Left lobe of liver (tissue), 2 donors: ENCODE measurements around the gene PAPPA. TPM values are rescaled to one million over a fixed set of nuclear protein-coding genes. Genes with fewer than 3 reads are reported as not detected.

Experiments used
- ATAC-seq: fragments of 200-7000 bp; cut with Tn5 transposase; one replicate; pipeline ENCODE4 v1.9.1; 2020; ENCODE audit warnings: mild to moderate bottlenecking, moderate library complexity
- DNase-seq: peaks from one replicate; pipeline ENCODE4 v3.0.0-alpha.2; 2020; ENCODE audit warnings: low spot score
- total RNA-seq: library from RNA; stranded (reverse); gene quantifications from one replicate; pipeline ENCODE4 v1.2.1, GENCODE V29; 2021
- donor health status: DM: no; HTN: no; CAD: no; lungs with moderate emphysema.
- donor health status: DM: no; HTN: yes; CAD: no.

PAPPA gene
- total RNA-seq, 1 donor from 2014 or later, result 0.13 TPM

GRCh38 chr9:116377179-116377798 is 223.7 kb downstream of the PAPPA start:
- ATAC-seq, result no peak
- DNase-seq, result no peak

DNA sequence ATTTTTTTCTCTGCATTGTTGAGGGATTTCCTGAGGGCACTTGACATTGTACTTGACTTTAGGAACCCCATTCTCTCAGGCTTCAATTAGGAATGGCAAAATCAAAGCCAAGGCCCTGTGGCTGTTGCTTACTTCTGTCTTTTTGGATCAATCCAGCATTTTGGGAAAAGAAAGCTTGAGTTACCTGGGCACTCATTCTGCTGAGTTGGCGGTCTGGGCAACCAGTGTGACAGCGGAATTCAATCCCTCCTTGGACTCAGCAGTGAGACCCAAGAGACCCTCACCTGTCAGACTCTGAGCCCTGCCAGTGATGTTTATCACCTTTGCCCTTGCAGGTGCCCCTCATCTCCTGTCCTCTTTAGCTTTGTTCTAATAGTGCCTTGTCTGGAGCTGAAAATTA is 225.3 kb downstream of the PAPPA start:
- ATAC-seq (no peak), DNase-seq (no peak)

DNA sequence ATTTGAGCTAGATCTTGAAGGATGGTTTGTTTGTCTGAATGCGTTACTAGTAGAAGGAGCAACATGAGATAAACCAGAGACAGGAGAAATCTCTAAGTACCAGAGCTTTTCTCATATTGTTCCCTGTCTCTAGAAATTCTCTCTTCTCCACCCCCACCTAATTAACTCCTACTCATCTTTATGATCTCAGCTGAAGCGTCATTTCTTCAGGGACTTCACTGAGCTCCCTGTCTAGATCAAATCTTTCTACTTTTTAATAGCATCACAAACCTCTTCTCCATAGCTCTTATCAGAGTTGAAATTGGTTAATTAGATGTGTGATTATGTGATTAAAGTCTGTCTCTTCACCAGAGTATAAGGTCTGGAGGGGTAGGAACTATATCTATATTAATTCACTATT is 226.2 kb downstream of the PAPPA start:
- no peak for DNase-seq
- ATAC-seq, result no peak

DNA sequence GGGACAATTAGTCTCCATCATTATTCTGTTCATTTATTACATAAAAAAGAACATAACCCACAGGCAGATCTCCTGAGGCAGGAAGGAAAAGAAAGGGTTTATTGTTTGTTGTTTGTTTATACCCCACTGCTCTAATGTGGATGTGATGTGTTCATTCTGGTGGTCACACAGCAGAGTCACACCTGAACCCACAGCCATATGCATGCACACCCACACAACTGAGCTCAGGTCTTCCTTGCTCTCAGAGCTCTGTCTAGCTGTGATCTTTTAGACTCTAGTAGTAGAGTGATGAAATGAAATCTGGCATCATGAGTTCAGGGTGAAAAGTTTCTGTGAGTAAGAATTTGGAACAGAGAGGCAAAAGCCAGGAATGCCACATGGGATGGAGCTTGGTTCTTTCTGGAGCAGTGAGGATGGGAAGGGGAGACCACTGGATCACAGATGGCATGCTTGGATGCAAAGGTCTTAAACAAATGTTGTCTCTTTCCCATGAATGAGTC is 227.0 kb downstream of the PAPPA start:
- ATAC-seq, result no peak

GRCh38 chr9:116381350-116381749 is 227.8 kb downstream of the PAPPA start:
- no peak for DNase-seq
- ATAC-seq, result no peak

More for the DNA sequence above, 227.0 kb downstream of the PAPPA start:
- DNase-seq, result no peak

DNA sequence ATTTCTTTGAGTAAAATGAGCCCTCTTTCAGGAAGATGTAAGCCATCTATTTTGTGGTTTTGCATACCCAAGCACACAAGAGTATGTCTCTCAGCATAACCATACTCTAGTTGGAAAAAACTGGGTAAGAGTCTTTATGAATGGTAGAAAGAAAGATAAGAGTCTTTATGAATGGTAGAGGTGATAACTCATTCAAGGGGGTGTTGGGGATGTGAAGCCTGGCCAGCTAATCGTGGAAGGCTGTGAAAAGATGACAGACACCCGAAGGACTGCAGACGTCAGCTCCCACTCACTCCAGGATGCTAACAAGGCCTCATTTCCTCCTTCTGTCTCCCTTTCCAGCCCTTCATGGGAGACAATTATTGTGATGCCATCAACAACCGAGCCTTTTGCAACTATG is 228.5 kb downstream of the PAPPA start:
- DNase-seq, result no peak
- no peak for ATAC-seq

DNA sequence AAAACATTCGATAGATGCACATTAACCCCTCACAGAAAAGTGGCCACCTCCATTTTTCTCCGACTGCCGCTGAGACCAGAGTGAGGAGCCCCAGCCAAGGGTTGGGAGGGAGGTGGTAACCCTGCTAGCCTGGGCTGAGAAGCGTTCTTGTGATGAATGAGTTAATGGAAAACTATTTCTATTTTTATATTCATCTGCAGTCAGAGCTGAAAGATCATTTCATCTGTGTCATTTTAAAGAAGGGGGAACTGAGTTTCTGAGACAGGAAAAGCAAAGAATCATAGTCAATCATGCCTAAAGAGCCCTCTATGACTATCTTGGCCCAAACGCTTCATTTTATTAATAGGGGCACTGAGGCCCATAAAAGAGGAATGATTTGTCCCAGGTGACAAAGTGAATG is 229.5 kb downstream of the PAPPA start:
- DNase-seq (no peak), ATAC-seq (no peak)

DNA sequence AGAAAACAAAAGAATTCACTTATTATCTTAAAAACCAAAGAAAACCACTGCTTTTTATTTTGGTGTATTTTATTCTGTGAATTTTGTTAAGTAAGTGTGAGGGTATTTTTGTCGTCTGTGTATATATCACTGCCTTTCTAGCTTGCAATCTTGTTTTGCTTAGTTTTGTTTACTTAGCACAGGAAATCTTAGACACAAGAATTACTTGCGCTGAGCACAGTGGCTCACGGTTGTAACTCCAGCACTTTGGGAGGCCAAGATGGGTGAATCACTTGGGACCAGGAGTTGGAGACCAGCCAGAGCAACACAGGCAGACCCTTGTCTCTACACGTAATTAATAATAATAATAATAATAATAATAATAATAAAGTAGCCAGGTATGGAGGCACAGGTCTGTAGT is 230.3 kb downstream of the PAPPA start:
- no peak for DNase-seq
- no peak for ATAC-seq

DNA sequence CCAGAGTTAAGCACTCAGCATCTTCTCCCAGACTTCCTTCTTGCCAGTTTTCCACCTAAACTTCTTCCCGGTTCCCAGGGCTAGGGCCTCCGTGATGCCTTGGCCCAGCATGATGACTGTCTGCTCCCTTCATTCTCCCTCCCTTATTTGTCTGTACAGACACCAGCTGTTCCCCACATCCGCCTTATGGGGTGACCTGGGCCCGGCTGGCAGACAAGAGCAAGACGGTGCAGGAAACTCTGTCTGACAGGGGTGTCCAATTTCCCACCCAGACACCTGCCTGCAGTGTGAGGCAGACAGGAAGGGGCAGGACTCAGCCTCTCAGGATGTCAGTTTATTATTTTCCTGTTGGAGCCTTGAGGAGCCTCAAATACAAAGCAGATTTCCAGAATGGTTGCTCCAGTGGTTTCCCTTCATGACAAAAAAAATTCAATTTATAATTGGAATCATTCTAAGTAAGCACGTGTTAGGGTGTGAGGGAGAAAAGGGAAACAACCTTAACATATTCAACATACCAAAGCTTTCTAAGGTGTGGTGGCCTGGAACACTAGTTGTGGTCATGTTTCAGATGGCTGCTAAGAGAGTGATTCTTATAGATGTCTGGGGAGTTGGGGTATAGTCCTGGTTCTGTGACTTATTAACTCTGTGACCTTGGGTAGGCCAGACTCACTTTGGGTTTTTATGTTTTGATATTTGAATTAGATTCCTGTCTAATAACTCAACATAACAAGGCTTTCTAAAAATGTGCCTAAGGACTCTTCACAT is 234.5 kb downstream of the PAPPA start:
- no peak for DNase-seq

DNA sequence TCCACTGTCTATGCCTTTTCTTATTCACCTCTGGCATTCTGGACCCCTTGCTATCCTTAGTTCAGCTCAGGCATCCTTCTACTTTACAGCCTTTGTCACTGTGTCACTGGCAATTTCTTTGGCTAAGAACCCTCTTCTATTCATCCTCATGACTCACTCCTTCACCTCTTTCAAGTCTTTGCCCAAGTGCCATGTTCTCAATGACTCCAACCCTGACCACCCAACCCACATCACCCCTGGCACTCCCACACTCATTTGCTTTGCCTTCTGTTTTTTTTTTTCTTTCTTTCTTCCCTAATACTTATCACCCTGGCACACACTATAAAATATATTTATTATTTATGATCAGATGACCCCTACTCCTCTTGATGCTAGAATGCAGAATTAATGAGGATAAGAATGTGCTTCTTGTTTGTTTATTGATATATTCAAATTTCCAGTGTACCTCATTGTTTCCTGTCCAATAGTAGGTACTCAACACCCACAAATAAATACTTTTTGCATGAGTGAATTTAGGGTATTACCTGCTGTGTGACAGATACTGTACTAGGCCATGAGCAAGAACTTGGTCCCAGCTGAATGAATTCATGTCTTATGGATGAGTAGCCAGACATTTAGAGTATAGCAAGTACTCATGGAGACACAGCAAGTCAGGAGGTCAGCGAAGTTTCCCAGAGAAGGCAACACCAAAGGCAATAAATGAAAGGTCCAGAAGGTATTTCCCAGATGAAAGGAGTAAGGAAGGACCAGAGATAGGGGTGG is 236.1 kb downstream of the PAPPA start:
- no peak for ATAC-seq
- no peak for DNase-seq

More for the DNA sequence above, 234.5 kb downstream of the PAPPA start:
- ATAC-seq, result no peak

DNA sequence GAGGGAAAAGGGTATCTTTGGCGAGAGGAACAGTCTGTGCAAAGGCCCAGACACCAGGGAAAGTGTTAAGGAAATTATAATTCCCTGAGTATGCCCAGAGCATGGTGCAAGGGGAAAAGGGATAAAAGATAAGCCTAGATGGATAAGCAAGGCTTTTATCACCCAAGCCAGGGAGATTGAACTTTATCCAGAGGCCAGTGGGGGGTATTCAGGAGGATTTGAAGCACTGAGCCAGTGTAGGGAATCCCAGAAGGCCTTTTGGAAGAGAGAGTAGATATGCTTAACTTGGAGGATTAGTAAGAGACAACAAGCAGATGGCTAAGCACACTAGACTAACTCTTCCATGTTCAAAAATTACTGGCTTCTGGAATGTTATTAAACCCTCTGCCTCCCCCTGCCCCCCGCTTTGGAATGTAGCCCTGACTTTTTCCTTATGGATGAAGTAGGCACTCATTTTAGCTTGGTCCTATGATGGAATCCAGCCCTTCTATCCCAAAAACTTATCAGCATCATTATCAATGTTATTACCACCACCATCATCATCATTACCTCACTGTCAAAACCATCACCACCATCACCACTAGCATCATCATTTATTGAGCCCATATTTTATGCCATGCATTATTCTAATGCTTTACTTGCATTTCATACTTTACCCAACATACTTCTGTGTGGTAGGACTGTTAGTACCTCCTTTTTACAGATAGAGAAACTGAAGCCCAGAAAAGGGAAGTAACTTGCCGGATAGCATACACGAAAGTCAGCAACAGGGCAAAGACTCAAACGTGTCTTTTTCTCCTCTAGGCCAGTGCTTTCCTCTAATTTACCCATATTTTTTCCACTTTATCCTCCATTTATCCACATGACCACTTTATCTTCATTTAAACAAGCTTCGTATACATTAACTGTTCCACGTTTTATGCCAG is 237.0 kb downstream of the PAPPA start:
- DNase-seq, result no peak
- no peak for ATAC-seq

DNA sequence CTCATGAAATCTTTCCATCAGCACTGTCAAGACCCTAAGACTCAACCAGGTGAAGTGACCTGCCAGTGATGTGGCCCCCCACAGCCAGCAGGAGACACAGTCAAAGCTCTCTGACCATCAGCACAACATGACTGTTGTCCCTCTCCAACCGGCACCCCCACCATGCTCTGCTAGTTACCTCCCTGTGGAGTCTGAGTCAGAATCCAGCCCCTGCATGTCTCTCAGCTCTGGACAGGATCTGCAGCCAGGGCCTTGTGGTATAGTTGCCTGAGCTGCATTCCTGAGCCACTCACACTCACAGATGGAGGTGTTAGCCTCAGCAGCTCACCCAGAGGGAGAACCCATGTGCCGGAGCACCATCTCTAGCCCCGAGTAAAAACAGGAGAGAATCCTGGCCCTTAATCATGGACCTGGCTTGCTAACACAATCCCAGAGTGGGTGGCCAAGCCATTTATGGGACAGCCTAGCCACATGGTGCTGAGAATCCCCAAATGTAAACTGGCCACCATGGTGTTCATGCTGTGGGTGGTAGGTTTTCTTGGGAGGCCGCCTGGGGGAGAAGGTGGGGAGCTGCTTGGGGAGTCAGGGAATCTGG is 237.8 kb downstream of the PAPPA start:
- ATAC-seq (no peak), DNase-seq (no peak)

DNA sequence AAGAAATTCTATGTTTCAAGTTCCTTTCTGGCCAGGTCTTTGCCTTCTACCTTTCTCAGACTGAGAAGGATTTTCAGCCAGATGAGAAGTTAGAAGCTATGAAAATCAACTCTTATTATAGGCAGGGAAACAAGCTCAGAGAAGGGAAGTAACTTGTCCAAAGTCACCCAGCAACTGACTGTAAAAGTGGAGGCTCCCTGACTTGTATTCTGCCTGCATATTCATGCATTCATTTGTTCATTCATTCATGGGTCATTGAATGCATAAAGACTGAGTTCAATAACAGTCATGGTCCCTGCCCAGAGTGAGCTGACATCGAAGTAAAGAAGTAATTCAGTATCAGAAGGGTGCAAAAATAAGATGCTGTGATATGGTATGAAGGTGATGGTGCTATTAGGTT is 239.6 kb downstream of the PAPPA start:
- DNase-seq (no peak), ATAC-seq (no peak)

DNA sequence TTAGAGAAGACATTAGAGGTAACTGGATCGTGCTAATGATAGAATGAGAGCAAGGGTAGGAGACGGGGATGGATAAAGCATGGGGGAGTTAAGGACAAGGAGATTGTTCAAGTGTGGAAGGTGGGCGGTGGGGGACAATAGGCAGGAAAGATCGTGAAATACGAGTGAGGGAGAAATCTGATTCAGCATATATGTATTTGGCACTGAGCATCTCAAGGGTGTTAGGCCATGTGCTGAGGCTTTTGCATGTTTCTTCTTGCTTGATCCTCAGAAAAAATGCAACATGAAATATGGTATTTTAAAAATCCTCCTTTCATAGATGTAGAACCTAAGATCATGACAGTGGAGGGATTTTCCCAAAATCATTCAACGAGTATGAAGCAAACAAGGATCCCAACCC is 240.5 kb downstream of the PAPPA start:
- no peak for DNase-seq
- no peak for ATAC-seq

DNA sequence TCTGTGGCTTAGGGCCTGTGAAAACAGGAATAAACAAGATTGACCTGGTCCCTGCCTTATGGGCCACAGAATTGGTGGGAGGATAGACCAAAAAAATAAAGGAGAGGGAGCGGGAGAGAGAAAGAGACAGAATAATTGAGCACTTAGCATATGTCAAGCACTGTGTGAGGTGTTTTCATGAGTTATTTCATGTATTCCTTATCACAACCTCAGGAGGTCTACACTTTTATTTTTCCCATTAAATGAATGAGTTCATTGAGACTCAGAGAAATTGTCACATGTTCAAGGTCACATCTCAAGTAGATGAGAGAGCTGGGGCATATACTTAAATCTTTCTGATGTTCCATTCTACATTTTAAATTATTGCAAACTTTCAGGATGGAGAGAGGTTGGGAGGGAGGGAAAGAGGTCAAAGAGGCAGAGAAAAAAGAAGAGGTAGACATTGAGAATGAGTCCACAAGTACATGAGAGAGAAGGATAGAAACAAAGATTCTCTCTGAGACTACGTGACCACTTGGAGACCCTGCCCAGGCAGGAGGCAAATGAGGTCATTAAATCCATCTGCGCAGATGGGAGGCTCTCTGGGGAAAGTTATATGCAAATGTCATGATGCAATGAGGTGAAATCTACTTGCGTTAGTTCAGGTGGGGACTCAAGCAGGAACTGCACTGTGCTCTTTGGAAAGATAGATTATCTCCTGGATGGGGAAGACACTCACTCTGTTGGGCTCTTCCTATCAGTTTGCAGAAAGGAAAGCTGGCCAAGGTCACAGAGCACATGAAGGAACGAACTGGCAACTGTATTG is 241.5 kb downstream of the PAPPA start:
- ATAC-seq (no peak), DNase-seq (no peak)

- DNase-seq (no peak), ATAC-seq (no peak)
Observed at GRCh38 chr9:116395699-116396037, 242.1 kb downstream of the PAPPA start.

- DNase-seq, result no peak
- ATAC-seq, result no peak
Observed at GRCh38 chr9:116403171-116403570, 249.6 kb downstream of the PAPPA start.

- no peak for DNase-seq
- no peak for ATAC-seq
Observed at GRCh38 chr9:116404228-116404627, 250.6 kb downstream of the PAPPA start.

- ATAC-seq (no peak), DNase-seq (no peak)
Observed at GRCh38 chr9:116405321-116405720, 251.7 kb downstream of the PAPPA start.

DNA sequence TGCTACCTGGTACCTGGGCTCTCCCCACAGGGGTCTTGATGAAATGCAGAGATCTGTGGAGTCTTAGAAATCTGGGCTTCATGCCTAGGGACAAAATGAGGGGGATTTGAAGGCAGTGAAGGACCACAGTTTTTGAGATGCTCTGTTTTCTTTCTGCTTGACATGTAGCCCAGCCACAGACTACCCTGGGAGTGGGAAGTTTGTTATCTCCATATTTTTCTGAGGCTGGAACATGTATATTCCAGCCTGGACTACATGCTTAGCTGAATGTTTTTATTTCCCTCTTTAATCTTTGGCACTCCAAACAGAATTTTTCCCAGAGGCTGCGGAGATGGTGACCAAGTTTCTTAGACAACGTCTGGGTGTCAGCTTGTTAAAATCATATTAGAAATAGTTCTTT is 252.9 kb downstream of the PAPPA start:
- no peak for DNase-seq

More for the DNA sequence above, 252.9 kb downstream of the PAPPA start:
- no peak for ATAC-seq
